ENCODE data around the gene SDCCAG8.

SDCCAG8 gene

DNA sequence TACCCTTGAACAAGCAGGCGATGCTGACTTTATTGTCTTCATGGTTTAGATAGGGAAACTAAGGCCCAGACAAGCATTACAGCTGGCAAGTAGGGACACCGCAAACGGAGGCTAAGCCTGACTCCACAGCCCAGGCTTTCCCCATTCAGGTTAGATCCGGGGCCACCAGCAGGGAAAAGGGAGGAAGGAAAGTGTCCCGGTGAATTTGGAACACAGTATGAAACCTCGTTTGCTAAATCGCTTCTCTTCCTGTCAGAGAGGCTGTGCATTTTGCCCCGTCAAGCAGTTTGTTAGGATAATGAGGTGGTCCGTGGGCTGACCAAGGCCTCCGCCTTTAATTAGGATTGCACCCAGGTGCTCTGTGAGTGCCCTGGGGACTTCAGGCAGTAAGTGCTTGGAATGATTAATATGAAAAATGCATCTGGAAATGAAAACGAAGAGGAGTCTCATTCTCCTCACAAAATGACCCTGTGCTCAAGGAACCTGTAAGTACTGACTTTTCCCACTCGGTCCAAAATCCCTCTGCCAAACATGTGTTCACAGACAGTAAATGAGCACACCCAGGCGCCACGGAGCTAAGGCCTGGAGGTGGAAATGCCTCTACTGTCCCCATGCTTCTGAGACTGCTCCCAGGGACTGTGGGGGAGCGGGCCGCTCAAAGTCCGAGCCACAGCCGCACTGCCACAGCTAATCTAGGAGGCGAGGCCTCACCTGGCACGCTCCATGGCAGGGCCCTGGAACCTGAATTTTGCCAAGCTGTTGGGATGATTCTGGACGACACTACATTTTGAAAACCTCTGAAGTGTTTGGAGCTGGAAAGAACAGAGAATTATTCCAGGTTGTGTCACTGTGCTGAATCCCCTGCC, 234.1 kb downstream of the SDCCAG8 start:
- no peaks in the 10 kb centered on the region for H3K27me3 Mint-ChIP-seq
- H3K4me3 Mint-ChIP-seq, result no peak overlapping the region
- no peaks in the 10 kb centered on the region for H3K36me3 Mint-ChIP-seq
- no peak overlapping the region for H3K27ac Mint-ChIP-seq
- H3K9me3 Mint-ChIP-seq, result no peaks in the 10 kb centered on the region
- no peaks in the 10 kb centered on the region for H3K4me1 Mint-ChIP-seq

DNA sequence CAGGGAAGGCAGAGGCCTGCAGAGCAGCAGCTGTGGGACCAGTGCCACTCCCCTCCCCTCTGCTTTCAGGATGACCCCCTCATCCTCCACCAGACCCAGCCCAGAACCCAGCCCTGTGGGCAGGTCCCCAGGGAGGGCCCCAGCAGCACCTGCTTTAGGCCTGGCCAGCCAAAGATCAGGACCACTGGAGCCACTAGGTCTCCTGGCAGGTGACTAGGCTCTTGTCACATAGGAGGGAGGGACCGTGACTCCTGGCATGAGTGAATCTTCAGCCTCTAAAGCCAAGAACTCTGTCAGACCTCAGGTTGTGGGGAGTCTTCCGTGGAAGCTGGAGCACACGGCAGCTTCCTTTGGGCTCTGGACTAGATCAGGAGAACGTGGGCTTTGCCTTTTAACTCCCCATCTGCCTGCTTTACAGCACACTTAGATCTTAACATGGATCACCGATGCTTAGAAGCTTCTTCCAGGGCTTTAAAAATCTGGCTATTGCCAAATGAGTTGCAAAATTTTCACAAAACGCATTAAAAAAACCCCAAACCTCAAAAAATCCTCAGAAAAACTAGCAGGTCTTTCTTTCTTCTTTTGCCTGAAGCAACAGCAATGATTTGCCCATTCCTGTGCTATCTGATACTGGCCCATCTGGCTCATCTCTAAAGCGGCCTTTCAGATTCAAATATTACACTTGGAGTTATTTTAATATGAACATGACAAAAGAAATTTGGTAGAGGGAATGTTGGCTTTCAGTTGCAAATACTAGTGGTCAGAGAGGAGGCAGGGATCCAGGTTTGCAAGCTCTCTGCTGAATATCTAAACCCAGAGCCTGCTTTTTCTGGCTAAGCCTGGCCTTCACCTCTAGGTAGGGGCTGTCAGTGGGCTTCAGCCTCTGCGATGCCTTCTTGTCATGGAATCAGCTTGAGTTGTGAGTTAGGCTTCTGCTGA, 235.2 kb downstream of the SDCCAG8 start:
- Mint-ChIP-seq H3K27ac (no peak overlapping the region), H3K4me1 (peaks cover 2% of the 10 kb centered on the region), H3K4me3 (no peak overlapping the region), H3K36me3 (no peaks in the 10 kb centered on the region), H3K9me3 (no peaks in the 10 kb centered on the region), H3K27me3 (no peaks in the 10 kb centered on the region)

DNA sequence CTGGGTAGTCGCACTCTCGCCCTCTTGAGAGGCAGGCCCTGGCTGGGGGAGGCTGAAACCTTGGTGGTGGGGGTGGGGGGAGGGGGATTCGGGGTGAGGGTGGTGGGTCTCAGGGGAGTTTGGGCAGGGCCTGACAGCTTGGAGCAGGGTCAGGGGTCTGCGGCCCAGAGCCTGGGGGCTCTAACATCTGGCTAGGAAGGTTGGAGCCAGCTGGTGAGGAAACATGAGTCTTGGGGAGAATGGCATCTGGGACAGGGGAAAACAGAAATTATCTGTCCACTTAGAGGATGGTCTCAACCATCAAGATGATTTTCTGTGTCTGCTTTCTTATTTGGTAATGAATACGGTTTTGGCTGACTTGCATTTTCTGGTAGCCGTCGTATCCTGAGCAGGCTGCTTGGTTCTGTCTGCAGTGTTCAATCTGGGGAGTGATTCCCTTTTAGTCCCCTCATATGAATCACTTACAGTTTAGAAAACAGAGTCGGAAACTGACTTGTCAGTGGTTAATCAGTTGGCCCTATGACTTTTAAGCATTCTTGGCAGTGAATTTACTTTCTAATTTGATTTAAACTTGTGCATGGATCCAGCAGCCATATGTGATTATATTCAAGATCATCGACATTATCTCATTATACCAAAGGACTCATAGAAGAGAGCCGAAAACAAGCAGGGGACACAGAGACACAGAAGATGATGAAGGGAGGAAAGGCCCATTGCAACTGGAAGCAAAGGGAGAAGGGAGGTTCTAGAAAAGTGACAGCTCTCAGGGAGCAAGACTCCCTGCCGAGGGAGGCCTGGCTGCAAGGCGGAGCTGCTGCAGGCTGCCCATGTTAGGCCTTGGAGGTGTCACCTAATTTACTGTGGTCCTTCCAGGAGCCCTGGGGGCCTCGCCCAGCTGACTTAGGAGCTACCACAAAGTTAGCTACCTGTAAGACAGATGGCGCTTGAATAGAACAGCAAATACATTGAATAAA, 237.6 kb downstream of the SDCCAG8 start:
- H3K4me3 Mint-ChIP-seq, result no peak overlapping the region
- no peaks in the 10 kb centered on the region for H3K9me3 Mint-ChIP-seq
- peak overlapping the region; percentile 56 for H3K27ac Mint-ChIP-seq
- no peaks in the 10 kb centered on the region for H3K27me3 Mint-ChIP-seq
- peaks cover 6% of the 10 kb centered on the region for H3K4me1 Mint-ChIP-seq
- H3K36me3 Mint-ChIP-seq, result no peaks in the 10 kb centered on the region

DNA sequence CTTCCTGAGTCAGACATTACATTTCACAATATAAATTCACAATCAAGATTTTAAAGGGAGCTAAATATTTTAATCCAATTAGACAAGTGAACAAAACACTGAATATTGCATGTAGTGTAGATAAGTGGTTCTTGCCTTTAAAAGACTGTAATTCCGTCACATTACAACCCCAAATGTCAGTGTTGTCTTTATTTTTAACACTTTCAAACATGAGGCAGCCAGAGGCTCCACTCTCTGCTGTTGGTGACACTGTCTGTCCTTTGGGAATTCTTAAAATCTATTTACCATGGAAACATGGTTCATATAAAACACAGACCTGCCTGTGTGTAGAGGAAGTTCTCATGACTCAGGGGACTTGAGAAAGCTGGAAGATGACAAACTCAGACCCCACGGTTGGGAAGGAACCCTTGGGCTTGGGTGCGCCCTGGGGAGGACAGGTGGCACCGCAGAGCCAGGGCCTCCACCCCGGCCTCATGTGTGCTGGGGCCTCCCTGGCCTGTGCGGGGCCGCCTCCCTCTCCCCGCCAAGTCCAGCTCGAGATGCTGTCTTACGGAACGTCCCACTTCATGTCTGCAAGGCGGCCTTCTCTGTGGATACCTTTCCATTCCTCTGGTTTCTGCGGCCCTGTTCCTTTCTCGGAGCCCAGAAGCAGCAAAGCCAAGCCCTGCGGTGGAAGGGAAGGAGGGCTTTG, 239.0 kb downstream of the SDCCAG8 start:
- Mint-ChIP-seq H3K27ac (no peak overlapping the region), H3K4me1 (peaks cover 6% of the 10 kb centered on the region), H3K9me3 (no peaks in the 10 kb centered on the region), H3K36me3 (no peaks in the 10 kb centered on the region), H3K4me3 (no peak overlapping the region), H3K27me3 (no peaks in the 10 kb centered on the region)

DNA sequence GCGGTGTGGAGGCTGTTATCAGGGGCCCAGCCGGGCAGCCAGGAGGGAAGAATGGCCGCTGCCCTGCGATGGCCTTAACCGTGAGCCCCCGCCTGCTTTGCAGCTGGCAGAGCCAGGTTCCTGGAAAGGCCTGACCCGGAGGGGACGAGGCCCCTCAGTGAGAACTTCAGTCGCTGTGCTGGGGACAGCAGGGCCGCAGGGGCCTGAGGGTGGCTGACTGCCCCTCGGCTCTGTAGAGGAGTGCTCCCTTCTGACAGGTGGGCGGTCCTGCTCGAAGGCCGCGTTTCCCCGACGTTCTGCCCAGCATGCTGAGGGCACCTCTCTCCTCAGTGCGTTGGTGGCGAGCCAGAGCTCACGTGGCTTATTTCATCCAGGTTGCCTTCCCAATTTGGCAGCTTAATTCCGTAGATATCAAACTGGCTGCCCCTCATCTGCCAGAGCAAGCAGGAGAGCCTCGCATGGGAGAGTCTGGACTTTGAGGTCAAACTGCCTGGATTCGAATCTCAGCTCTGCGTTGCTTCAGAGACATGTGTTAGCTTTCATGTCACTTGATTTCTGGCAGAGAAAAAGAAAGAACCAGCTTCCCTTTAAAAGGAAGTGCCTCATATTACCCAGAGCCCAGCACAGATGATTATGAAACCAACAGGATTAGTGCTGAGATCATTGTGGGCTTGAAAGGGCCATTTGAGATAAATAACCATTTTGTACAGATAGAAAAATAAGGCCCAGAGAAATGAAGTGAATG, 239.8 kb downstream of the SDCCAG8 start:
- H3K36me3 Mint-ChIP-seq, result no peaks in the 10 kb centered on the region

DNA sequence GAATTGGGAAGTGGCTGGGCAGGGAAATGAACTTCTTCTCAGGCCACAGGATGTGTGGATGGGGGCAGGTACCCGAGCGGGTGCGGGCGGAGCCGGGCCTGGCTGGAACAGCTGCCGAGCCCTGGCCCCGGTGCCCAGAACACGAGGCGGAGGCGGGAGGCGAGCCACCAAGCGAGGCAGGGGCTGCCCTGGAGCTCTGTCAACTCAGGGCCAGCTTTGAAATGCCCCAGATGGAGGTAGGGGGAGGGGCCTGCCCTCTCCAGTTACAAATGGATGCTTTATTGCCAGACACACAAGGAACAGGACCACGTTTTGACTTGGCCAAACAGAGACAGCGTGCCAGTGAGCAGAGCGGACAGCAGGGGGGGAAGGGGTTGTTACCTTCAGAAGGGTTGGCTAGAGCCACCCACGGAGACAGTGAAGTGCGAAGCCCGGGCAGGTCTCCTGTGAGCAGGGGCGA, 240.4 kb downstream of the SDCCAG8 start:
- H3K27ac Mint-ChIP-seq, result no peak overlapping the region
- peaks cover 6% of the 10 kb centered on the region for H3K4me1 Mint-ChIP-seq
- no peak overlapping the region for H3K4me3 Mint-ChIP-seq
- no peaks in the 10 kb centered on the region for H3K27me3 Mint-ChIP-seq
- peaks cover 3% of the 10 kb centered on the region for H3K36me3 Mint-ChIP-seq
- H3K9me3 Mint-ChIP-seq, result no peaks in the 10 kb centered on the region

More for the DNA sequence above, 239.8 kb downstream of the SDCCAG8 start:
- H3K4me1 Mint-ChIP-seq, result peaks cover 6% of the 10 kb centered on the region
- H3K27me3 Mint-ChIP-seq, result no peaks in the 10 kb centered on the region
- no peak overlapping the region for H3K4me3 Mint-ChIP-seq
- H3K9me3 Mint-ChIP-seq, result no peaks in the 10 kb centered on the region
- H3K27ac Mint-ChIP-seq, result no peak overlapping the region

DNA sequence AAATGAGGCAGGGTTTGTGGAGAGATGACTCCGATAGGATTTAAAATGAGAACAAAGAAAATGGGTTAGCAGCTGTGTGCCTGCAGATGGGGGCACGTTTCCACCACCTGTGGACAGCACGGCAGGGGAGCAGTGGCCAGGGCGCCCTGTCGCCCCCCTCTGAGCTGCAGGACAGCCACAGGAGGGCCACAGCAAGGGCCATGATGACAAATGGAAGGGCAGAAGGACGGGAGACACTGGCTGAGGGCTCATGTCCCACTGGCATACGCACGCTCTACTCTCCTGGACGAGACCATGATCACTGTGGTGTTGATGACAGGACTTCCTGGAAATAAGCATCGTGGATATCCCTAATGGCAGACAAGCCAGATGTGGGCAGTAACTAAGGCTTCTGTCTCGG, 241.0 kb downstream of the SDCCAG8 start:
- Mint-ChIP-seq H3K9me3 (no peaks in the 10 kb centered on the region), H3K27ac (no peak overlapping the region), H3K27me3 (no peaks in the 10 kb centered on the region), H3K4me3 (no peak overlapping the region), H3K36me3 (peaks cover 3% of the 10 kb centered on the region), H3K4me1 (peaks cover 6% of the 10 kb centered on the region)

DNA sequence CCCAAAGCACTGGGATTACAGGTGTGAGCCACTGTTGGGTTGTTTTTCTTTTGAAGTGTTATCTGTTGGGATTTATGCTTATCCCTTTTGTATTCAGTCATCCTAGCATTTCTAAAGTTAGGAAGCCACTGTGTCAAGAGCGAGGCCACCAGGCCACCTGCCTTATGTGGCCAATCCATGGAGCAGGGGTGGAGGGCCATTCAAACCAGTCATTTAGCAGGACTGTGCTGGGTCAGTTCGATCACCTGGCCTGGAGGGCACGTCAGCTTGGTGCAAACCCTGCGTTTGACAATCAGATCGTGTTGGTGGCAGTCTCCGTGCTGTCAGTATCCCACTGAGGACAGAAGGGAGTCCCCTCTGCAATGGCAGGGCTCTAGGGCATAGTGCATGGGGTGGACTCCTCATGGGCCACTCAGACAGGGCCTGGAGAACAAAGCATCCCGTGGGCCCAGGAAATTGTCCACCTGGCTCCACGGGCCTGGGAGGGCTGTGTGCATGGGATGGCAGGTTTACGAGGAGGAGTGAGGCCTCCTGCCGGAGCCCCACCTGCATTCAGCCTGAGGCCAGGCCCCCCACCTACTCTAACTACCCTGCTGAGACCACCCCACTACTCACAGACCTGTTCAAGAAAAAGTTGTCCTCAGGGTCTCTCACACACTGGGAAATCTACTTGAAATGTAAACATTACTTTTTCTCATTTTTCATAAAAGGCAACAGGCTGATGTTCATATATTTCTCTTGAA, 242.3 kb downstream of the SDCCAG8 start:
- Mint-ChIP-seq H3K9me3 (no peaks in the 10 kb centered on the region), H3K27ac (no peak overlapping the region), H3K4me1 (peaks cover 6% of the 10 kb centered on the region), H3K36me3 (peaks cover 10% of the 10 kb centered on the region), H3K27me3 (no peaks in the 10 kb centered on the region), H3K4me3 (no peak overlapping the region)

DNA sequence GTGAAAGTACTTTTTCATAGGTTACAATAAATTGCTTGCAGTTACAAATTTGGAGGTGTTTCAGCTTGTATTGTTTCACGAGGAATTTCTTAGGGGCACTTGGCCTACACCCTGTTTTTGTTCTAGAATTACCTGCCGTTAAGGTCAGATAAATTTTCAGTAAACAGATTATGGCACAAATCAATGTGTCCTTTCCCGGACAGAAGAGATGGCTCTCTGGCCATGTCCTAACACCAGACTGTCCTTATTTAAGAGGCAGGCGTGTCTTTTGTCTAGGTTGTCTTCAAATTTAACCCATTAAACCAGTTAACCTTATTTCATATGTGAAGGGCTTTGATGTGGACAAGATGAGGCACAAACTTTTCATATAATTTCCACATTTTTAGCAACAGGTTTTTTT, 243.4 kb downstream of the SDCCAG8 start:
- Mint-ChIP-seq H3K4me1 (peaks cover 6% of the 10 kb centered on the region), H3K36me3 (peaks cover 16% of the 10 kb centered on the region), H3K27ac (no peak overlapping the region), H3K9me3 (no peaks in the 10 kb centered on the region), H3K4me3 (no peak overlapping the region), H3K27me3 (no peaks in the 10 kb centered on the region)

DNA sequence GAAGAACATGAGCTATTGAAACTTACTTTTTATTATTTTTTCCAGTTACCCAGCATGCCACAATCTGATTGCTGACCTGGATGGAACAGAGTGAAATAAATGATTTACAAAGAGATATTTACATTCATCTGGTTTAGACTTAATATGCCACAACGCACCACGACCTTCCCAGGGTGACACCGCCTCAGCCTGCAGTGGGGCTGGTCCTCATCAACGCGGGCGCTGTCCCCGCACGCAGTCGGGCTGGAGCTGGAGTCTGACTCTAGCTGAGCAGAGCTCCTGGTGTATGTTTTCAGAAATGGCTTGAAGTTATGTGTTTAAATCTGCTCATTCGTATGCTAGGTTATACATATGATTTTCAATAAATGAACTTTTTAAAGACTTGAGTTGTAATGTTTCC, 243.9 kb downstream of the SDCCAG8 start:
- Mint-ChIP-seq H3K27me3 (no peaks in the 10 kb centered on the region), H3K36me3 (peaks cover 16% of the 10 kb centered on the region), H3K4me1 (peaks cover 6% of the 10 kb centered on the region), H3K9me3 (no peaks in the 10 kb centered on the region), H3K4me3 (no peak overlapping the region), H3K27ac (no peak overlapping the region)

DNA sequence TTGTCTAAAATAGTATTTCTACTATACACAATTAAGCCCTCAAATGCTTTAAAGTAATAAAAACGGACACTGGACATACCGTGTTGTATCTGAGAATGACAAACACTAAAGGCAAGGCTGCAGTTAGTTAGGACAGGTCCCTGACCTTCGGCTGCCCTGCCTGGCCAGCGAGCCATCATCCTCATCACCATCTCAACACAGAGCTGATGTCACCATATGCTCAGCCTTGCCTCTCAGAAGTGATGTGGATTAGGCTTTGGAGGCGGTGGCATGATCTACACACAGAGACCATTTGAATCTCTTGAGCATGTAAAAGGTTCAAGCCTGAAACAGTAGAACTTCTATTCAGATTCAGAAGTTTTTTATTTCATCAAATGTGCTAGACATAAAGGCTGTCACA, 244.7 kb downstream of the SDCCAG8 start:
- Mint-ChIP-seq H3K4me1 (peaks cover 6% of the 10 kb centered on the region), H3K27ac (no peak overlapping the region), H3K36me3 (peaks cover 16% of the 10 kb centered on the region), H3K9me3 (no peaks in the 10 kb centered on the region), H3K27me3 (no peaks in the 10 kb centered on the region), H3K4me3 (no peak overlapping the region)

DNA sequence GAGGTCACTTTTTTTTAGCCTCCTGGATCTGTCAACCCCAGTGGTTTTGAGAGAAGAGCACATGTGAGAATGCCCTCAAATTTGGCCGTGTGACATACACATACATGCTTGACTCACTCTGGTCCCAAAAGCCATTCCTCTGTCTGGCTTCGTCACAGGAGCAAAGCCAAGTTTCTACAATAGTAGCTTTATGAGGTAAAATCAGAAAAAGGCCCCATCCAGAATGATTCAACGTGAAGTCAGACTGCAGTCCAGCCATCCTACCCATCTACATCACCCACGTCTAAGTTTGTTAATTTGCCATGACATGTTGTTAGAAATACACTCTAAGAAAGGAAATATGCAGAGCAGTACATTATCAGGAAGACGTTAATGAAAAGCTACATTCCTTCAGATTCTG, 245.2 kb downstream of the SDCCAG8 start:
- Mint-ChIP-seq H3K4me1 (peaks cover 4% of the 10 kb centered on the region), H3K27ac (no peak overlapping the region), H3K9me3 (no peaks in the 10 kb centered on the region)

DNA sequence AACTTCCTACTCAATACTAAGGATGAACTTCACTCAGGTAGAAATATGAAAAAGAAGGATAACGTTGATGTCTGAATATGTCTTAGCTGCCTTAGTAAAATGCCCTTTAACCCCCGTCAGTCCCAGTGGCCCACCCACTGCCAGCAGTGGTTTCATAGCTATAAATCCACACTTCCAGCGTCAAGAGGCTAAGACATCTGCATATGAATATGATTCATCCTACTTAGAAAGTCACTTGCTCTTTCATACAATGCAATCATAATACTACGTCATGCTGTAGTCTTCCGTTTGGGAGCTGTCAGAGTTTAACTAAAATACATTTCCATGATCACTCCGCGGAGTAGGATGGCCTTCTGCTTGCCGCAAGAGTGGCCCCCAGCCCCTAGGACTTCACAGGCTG, 247.3 kb downstream of the SDCCAG8 start:
- Mint-ChIP-seq H3K9me3 (no peaks in the 10 kb centered on the region), H3K27me3 (no peaks in the 10 kb centered on the region), H3K36me3 (peaks cover 17% of the 10 kb centered on the region), H3K4me1 (peaks cover 17% of the 10 kb centered on the region), H3K4me3 (no peak overlapping the region), H3K27ac (peak overlapping the region; percentile 9)

More for the DNA sequence above, 245.2 kb downstream of the SDCCAG8 start:
- Mint-ChIP-seq H3K27me3 (no peaks in the 10 kb centered on the region), H3K4me3 (no peak overlapping the region), H3K36me3 (peaks cover 16% of the 10 kb centered on the region)
